Measurements from ENCODE around the gene FANCI.

Gene FANCI

DNA sequence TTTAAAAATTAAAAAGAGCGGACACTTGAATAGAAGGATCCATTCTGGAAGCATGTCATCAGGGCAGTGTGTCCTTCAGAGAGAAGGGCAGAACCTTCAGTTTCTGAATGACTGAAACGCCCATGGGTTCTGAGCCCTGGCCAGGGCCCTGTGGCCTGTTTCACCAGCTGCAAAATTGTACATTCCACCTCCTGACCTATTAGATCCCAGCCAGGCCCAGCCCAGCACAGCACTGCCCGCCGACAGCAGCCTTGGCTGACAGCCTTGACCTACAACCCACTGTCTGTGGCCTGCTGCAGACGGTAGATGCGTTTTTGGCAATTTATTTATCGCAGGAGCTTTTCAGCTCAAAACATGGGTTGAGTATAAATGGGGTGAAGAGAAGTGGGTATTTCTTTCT is 96.8 kb downstream of the FANCI start:
- TF ChIP-seq FOXP2 (optimal IDR thresholded peaks at IDR 0.05; ENCODE audit: borderline replicate concordance, extremely low read depth, extremely low read length, insufficient read depth) (no peak), SIN3A (IDR thresholded peaks at IDR 0.05; ENCODE audit: borderline replicate concordance, insufficient read depth, low read length) (no peak), POLR2AphosphoS5 (IDR thresholded peaks at IDR 0.05; ENCODE audit: low read depth, low read length) (no peak), TAF1 (IDR thresholded peaks at IDR 0.05; ENCODE audit: borderline replicate concordance, insufficient read depth, low read length) (no peak)
- TF ChIP-seq, protein P1, sequence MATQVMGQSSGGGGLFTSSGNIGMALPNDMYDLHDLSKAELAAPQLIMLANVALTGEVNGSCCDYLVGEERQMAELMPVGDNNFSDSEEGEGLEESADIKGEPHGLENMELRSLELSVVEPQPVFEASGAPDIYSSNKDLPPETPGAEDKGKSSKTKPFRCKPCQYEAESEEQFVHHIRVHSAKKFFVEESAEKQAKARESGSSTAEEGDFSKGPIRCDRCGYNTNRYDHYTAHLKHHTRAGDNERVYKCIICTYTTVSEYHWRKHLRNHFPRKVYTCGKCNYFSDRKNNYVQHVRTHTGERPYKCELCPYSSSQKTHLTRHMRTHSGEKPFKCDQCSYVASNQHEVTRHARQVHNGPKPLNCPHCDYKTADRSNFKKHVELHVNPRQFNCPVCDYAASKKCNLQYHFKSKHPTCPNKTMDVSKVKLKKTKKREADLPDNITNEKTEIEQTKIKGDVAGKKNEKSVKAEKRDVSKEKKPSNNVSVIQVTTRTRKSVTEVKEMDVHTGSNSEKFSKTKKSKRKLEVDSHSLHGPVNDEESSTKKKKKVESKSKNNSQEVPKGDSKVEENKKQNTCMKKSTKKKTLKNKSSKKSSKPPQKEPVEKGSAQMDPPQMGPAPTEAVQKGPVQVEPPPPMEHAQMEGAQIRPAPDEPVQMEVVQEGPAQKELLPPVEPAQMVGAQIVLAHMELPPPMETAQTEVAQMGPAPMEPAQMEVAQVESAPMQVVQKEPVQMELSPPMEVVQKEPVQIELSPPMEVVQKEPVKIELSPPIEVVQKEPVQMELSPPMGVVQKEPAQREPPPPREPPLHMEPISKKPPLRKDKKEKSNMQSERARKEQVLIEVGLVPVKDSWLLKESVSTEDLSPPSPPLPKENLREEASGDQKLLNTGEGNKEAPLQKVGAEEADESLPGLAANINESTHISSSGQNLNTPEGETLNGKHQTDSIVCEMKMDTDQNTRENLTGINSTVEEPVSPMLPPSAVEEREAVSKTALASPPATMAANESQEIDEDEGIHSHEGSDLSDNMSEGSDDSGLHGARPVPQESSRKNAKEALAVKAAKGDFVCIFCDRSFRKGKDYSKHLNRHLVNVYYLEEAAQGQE (IDR thresholded peaks at IDR 0.05; ENCODE audit: insufficient read depth in 1 of 2, low read depth in 2 of 2, low read length in 2 of 2) = no peak

GRCh38 chr15:89341316-89342005 is 97.7 kb downstream of the FANCI start:
- no peak for TF ChIP-seq POLR2AphosphoS5 (IDR thresholded peaks at IDR 0.05; ENCODE audit: low read depth, low read length)
- TF ChIP-seq, protein P1 (IDR thresholded peaks at IDR 0.05; ENCODE audit: insufficient read depth in 1 of 2, low read depth in 2 of 2, low read length in 2 of 2) = no peak
- TF ChIP-seq TAF1 (IDR thresholded peaks at IDR 0.05; ENCODE audit: borderline replicate concordance, insufficient read depth, low read length) = no peak
- TF ChIP-seq SIN3A (IDR thresholded peaks at IDR 0.05; ENCODE audit: borderline replicate concordance, insufficient read depth, low read length) = no peak
- TF ChIP-seq FOXP2 (optimal IDR thresholded peaks at IDR 0.05; ENCODE audit: borderline replicate concordance, extremely low read depth, extremely low read length, insufficient read depth) = no peak

DNA sequence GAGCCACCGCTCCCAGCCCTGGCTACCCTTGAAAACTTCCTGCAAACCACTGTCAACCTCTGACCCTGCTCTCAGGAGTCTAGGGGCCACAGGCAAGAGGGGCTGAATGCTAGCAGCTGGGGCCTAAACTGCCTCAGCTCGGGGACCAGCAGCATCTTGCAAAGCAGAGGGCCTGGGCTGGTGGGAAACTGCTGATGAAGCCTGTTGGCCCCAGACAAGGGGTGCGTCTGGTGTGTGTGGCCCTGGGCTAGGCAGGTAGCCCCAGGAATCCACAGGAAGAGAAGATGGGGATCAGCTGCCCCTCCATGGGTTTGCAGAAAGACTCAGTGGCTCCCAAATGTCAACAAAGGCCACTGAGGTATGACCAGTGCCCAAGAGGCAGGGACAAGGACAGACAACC is 99.1 kb downstream of the FANCI start:
- no peak for TF ChIP-seq FOXP2 (optimal IDR thresholded peaks at IDR 0.05; ENCODE audit: borderline replicate concordance, extremely low read depth, extremely low read length, insufficient read depth)
- TF ChIP-seq, protein P1 (IDR thresholded peaks at IDR 0.05; ENCODE audit: insufficient read depth in 1 of 2, low read depth in 2 of 2, low read length in 2 of 2) = no peak
- no peak for TF ChIP-seq POLR2AphosphoS5 (IDR thresholded peaks at IDR 0.05; ENCODE audit: low read depth, low read length)
- TF ChIP-seq TAF1 (IDR thresholded peaks at IDR 0.05; ENCODE audit: borderline replicate concordance, insufficient read depth, low read length) = no peak

- no peak for TF ChIP-seq TAF1 (IDR thresholded peaks at IDR 0.05; ENCODE audit: borderline replicate concordance, insufficient read depth, low read length)
- TF ChIP-seq, protein P1 (IDR thresholded peaks at IDR 0.05; ENCODE audit: insufficient read depth in 1 of 2, low read depth in 2 of 2, low read length in 2 of 2) = no peak
- TF ChIP-seq SIN3A (IDR thresholded peaks at IDR 0.05; ENCODE audit: borderline replicate concordance, insufficient read depth, low read length) = no peak
- no peak for TF ChIP-seq POLR2AphosphoS5 (IDR thresholded peaks at IDR 0.05; ENCODE audit: low read depth, low read length)
- TF ChIP-seq FOXP2 (optimal IDR thresholded peaks at IDR 0.05; ENCODE audit: borderline replicate concordance, extremely low read depth, extremely low read length, insufficient read depth) = no peak
Measured at GRCh38 chr15:89345248-89345647, 101.5 kb downstream of the FANCI start.
